HEK293 (cell line): Measurements from ENCODE around the gene PSRC1.

Experiments
- SP3 ChIP-seq: fragments of 450-650 bp; formaldehyde crosslinking; IDR thresholded peaks from 2 replicates; pipeline ENCODE4 v1.5.1; 2016; ENCODE audit warnings: missing biosample characterization, missing genetic modification characterization
- ZBTB10 ChIP-seq: fragments of 450-650 bp; formaldehyde crosslinking; IDR thresholded peaks from 2 replicates; pipeline ENCODE4 v1.5.1; 2016; ENCODE audit warnings: missing biosample characterization, missing genetic modification characterization
- ZNF426 ChIP-seq: fragments of 450-650 bp; formaldehyde crosslinking; IDR thresholded peaks from 2 replicates; pipeline ENCODE4 v1.5.1; 2017; ENCODE audit warnings: missing biosample characterization, missing genetic modification characterization, mild to moderate bottlenecking, inconsistent platforms, moderate library complexity

DNA sequence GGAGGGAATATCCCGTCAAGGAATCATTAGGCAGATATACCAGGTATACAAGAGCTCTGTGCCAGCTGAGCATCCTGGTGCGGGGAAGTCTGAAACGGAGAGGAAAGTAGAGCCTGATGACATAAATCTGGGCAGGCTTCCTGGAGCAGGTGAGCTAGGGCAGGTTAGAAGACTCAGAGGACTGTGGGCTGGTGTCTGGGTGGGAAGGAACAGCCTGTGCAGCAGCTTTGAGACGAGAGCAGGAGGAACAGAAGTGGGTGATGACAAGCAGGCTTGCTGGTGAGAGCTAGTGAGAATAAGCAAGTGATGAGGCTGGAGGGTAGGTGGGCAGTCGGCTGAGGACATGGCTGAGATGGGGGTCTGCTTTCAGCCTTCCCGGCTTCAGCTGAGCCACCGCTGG lies 26.9 kb downstream of the PSRC1 start:
- TF ChIP-seq SP3 (tag by site-specific recombination) (no peak), ZNF426 (tag by site-specific recombination) (no peak), ZBTB10 (tag by site-specific recombination) (no peak)
